ENCODE measurements around the gene ZHX3.
A peak's percentile ranks its signal among the peaks of the same experiment; 100 is the strongest.
"Not testable (repeated sequence)": the region's sequence is repeated elsewhere in the genome, so short reads cannot be mapped to it uniquely, and the experiment has no call there.

ZHX3 gene

DNA sequence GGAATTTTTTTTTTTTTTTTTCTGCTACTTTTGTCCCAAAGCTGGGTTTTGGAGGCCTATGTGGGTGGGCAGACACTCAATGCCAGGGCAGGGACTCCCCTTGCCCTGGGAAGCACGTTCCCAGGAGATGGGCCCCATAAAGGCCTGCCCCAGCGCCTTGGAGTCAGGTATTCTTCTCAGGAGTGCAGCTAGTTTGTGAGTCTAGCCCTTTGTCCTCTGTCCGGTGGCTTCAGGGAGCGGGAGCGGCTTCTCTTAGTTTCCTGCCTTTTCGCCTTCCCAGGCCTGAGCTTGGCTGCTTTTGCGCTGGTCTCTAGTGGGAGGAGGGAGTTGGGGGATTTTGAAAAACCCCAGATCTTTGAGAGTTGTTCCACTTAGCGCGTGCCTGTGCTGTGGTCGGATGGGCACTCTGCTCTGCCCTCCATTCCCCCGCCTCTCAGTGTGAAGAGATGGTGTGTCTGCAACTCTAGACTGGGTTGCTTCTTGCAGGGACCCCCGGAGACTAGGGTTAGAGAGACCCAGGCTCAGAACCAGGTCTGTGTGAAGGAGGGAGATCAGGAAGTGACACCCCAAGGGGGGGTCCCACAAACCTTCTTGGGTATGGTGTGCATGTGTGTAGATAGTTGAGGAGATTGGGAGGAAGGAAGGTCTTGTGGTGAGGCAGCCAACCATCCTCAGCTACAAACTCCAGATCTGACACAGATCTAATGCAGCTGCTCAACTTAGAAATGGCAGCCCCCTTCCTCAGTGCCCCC is 178.9 kb downstream of the ZHX3 start:
- peak; percentile 57 to 64 for DNase-seq
- H3K27ac Mint-ChIP-seq: peak overlapping the region; percentile 91 to 95
- peaks cover 81% of the 10 kb centered on the region for H3K4me1 Mint-ChIP-seq
- no peaks in the 10 kb centered on the region for H3K9me3 Mint-ChIP-seq
- H3K27me3 Mint-ChIP-seq: no peaks in the 10 kb centered on the region
- ATAC-seq: peak; percentile 35
- H3K4me3 Mint-ChIP-seq: peak overlapping the region; percentile 88 to 90

DNA sequence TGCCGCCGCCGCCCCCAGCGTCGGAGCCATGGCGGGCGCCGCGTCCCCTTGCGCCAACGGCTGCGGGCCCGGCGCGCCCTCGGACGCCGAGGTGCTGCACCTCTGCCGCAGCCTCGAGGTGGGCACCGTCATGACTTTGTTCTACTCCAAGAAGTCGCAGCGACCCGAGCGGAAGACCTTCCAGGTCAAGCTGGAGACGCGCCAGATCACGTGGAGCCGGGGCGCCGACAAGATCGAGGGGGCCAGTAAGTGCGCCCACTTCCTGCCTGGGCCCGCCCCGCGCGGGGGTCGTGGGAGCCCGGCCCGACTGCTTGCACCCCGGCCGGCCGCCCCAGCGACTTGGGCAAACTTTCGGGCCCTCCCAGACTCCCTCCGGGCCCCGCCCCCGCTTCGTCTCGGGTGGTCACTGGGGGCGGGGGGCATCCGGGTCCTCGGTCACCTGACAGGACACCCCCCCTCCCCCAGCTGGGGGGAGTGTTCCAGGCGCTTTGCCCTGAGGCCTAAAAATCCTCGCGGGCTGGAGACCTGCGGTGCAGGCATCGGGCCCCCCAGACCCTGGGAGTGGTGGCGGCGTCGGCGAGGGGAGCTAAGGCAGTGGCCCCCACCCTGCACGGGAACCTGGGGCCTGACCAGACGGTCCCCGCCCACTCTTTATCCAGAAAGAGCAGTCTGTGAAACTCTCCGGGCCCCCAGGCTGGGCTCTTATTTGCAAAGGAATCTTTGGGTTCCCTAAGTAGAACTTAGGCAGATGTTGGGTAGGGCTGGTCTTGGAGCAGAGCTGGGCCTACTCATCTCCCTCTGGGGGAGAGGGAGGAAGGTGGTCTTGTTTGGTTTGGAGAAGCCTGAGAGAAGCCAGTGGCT is 179.7 kb downstream of the ZHX3 start:
- ATAC-seq (peak; percentile 54), DNase-seq (peak; percentile 85 to 87)
- H3K27me3 Mint-ChIP-seq: no peaks in the 10 kb centered on the region
- H3K4me3 Mint-ChIP-seq: peak overlapping the region; percentile 88 to 90
- H3K4me1 Mint-ChIP-seq: peaks cover 79% of the 10 kb centered on the region
- H3K9me3 Mint-ChIP-seq: no peaks in the 10 kb centered on the region
- peak overlapping the region; percentile 91 to 95 for H3K27ac Mint-ChIP-seq

DNA sequence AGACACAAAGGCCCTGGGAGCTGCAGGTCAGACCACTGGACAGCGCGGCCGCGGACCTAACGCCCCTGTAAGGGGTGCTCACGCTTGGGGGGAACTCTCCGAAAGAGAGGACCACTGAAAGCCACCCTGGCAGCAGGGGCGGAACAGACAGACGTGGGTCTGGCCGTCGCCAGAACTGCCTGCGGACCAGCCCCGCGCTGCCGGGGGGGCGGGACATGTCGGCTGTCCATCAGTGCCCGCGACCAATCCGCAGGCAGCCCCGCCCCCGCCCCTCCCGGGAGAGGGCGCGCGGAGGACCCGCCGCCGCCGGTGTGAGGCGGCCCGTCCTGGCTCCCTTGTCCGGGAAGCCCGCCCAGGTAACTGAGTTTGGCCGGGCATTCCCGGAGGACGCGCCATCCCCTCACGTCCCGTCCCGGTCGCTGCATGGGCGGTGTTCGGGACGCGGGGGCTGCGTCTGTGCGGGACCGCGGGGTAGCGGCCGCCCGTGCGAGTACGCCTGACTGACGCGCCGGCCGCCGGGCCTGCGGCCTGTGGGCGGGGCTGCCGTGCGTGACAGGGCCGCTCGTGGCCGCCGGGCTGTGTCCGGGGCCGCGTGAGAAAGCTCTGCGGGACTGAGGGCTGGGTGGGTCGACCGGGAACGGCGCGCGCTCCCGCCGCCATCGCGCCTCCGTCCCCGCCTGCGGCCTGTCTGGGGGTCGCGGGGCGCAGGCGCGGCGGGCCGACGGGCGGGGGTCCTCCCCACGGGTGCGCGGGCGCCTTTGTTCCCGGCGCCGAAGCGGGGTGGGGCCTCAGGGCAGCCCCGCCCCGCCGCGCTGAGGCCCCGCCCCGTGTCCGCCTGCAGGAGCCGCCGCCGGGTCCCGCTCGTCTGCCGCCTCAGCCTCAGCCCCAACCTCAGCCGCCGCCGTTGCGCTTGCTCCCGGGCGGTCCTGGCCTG is 180.6 kb downstream of the ZHX3 start, which contains the start of gene PLCG1:
TSS of gene PLCG1 (plus strand) at position 864 of the 934 bp plus-strand sequence. CDS start 99 bp downstream, outside the sequence.
- Mint-ChIP-seq H3K27ac (peak within 1 kb of the TSS; percentile 91 to 95), H3K27me3 (no peaks in the 10 kb centered on the region), H3K4me1 (peaks cover 73% of the 10 kb centered on the region), H3K4me3 (peak within 1 kb of the TSS; percentile 88 to 90), H3K9me3 (no peaks in the 10 kb centered on the region)
- peak; percentile 85 to 86 for DNase-seq
- peak; percentile 69 for ATAC-seq

DNA sequence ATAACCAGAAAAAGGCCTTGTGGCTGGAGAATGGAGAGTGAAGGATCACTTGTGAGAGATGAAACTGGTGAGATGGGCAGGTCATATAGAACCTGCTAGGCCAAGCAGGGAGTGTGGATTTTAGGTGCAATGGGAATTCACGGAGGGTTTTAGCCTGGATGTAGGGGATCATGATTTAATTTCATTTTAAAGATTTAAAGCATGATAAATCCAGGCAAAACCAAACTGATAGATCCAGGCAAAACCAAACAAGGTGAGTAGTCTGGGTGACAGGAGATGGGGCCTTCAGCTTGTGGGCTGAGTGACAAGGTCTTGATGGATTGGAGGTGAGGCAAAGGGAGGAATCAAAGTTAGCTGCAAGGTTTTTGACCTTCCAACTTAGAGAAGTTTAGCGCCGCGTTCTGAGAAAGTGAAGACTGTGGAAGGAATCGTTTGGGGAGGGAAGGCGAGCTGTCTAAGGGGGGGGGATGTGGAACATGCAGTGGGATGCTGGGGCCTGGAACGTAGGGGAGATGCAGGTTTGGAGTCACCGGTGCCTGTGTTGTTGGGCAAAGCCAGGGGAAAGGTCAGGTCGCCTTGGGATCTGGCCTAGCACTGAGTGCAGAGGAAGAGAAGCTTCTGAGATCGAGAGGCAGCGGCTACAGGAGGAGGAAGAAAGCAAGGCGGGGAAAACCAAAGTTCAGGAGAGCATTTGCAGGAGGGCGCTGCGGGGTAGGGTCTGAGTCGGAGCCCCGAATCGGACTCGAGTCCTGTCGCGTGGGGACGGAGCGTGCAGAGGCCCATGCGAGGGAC is 181.4 kb downstream of the ZHX3 start:
- Mint-ChIP-seq H3K27me3 (no peaks in the 10 kb centered on the region), H3K4me1 (peaks cover 73% of the 10 kb centered on the region)
- no peak for ATAC-seq

DNA sequence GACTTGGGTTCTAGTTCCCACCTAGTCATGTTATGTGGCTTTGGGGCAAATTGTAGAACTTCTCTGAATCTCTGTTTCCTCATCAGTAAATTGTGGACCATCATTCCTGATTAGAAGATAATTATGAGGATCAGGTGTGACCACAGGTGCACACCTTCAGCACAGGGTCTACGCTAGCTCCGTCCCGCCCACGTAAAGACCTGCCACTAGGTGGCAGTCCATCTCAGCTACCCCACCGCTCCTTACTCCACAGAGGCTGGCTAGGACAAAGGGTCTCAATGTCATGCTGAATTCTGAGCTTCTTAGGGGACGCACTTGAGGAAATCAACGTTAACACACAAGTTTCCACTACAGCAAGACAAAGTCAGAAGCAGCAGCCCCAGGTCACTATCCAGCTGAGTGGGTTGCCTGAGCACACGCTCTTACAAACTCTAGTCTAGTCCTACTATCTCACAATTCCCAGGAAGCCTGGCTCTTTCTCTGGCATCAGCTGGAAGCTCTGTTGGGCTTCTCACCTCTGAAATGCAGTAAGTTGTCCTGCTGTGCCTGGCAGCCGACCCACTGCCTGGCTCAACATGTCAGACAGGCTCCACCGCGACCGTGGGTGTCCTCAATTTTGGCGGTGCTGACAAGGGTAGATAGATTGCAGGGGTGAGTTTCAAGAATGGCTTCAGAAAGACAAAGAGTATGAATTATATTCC is 182.2 kb downstream of the ZHX3 start:
- Mint-ChIP-seq H3K27ac (no peak overlapping the region), H3K27me3 (no peaks in the 10 kb centered on the region), H3K9me3 (no peaks in the 10 kb centered on the region), H3K4me3 (peak overlapping the region; percentile 81 to 82), H3K4me1 (peaks cover 73% of the 10 kb centered on the region)
- peak; percentile 55 to 65 for DNase-seq
- ATAC-seq: no peak

More for the DNA sequence above, 181.4 kb downstream of the ZHX3 start:
- Mint-ChIP-seq H3K27ac (peak overlapping the region; percentile 8 to 82), H3K4me3 (peak overlapping the region; percentile 81 to 82), H3K9me3 (no peaks in the 10 kb centered on the region)
- DNase-seq: no peak

DNA sequence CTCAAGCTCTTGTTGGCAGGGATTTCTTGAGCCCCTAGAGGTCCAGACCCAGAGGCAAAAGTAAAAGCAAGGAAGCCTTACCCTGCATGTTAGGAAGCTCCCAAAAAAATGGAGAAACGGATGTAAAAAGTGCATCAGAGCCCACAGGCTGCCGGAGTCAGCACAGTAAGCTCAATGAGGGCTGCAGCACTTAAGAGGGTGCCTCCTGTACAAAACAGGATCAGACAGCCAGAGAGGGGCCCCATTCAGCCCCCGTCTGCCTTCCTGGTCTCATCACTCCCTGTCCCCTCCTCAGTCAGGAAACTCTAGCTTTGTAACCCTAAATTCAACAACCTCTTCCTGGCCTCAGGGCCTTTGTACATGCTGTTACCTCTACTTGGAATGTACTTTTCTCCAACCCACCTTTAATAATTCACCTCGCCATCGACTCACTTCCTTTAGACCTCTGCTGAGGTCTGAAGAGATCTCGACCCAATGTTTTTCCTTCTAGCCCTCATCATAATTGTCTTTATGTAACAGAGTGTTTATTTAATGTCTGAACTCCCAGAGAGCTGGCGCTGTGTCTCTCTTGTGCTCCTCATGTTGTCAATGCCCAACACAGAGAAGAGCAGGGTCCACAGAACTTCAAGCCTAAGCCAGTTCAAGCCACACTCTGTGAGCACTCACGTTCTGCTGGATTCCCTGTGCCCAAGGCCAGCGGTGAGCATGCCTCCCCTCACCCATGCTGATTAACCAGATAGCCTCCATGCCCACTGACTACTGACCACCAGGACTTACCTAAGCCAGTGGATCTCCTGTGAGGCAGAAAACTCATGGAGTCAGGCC is 183.0 kb downstream of the ZHX3 start:
- peaks cover 66% of the 10 kb centered on the region for H3K4me1 Mint-ChIP-seq
- no peaks in the 10 kb centered on the region for H3K27me3 Mint-ChIP-seq
- H3K4me3 Mint-ChIP-seq: peak overlapping the region in 1 of 2 donors; percentile 13
- DNase-seq (no peak), ATAC-seq (no peak)
- H3K27ac Mint-ChIP-seq: no peak overlapping the region
- H3K9me3 Mint-ChIP-seq: no peaks in the 10 kb centered on the region

DNA sequence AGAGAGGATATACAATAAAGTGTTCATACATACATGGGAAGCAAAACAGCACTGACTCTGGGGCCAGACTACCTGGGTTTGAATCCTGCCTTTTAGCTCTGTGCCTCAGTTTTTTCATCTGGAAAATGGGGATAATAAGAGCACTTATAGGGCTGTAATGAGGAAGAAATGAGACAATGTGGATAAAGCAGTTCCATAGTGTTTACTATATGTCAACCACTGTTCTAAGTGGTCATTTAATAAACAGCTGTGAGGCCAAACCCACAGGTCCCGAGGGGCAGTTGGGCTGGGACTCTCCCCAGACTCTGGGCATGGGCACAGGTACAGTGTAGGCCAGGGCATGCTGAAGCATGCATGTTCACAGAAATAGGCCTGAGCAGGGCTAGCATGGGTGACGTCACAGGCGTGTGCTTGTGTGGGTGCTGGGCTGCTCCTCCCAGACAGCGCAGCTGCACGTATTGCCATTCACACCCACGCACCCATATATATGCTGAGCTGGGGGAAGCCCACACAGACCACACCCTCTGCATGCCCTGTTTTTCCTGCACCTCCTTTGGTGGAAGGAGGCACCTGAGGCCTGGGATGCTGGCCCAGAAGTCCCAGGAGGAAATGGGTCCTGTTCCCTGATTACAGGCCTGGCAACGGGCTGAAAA is 183.7 kb downstream of the ZHX3 start:
- DNase-seq (peak in 1 of 2 donors; percentile 57), ATAC-seq (peak; percentile 4)
- Mint-ChIP-seq H3K4me1 (peaks cover 60% of the 10 kb centered on the region), H3K9me3 (no peaks in the 10 kb centered on the region), H3K27ac (peak overlapping the region in 1 of 2 donors; percentile 17), H3K27me3 (no peaks in the 10 kb centered on the region), H3K4me3 (peak overlapping the region in 1 of 2 donors; percentile 13)

DNA sequence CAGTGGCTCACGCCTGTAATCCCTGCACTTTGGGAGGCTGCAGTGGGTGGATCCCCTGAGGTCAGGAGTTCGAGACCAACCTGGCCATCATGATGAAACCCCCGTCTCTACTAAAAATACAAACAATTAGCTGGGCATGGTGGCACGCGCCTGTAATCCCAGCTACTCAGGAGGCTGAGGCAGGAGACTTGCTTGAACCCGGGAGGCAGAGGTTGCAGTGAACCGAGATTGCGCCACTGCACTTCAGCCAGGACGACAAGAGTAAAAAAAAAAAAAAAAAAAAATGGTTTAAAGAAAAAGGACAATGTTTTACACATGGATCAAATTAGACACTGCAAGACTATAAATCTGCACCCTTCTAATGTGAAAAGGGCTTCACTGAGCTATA is 185.1 kb downstream of the ZHX3 start:
- H3K9me3 Mint-ChIP-seq, H3K4me3 Mint-ChIP-seq, ATAC-seq, DNase-seq, H3K27me3 Mint-ChIP-seq: not testable (repeated sequence)
- H3K4me1 Mint-ChIP-seq: peaks cover 57% of the 10 kb centered on the region
- H3K27ac Mint-ChIP-seq: peak overlapping the region in 1 of 2 donors; percentile 94

DNA sequence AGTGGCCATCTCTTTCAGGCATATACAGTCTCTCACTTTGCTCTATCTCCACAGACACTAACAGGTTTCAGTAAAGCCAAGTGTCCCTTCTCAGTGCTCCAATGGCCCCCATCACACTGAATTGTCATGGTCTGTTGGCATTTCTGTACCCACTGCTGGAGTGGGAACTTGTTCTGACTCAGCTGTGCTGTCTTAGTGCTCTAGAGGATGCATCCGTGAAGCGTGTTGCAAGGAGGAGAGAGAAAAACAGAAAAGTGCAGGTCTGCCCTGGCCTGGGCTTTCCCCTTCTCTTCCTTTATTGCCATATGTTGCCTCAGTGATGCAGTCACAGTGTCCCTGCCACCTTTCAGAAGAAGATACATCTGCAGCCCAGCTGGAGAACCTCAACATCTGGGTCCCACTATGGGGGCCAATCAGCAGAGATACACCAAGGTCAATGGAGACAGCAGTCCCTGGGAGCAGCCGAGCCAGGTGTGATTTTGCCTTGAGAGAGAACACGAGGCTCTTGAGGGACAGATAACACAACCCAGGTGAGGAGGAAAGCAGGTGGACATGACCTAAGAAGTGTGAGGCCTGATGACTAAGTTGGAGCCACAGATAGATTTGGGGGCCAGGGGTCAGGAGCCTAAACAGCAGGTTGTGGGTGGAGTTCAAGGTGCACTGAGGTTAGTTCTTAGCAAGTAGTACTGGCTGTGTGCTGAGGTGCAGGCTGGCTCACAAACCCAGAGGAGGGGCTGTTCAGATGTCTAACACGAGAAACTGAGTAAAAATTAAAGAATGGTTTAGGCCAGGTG is 185.7 kb downstream of the ZHX3 start:
- DNase-seq: no peak
- H3K4me3 Mint-ChIP-seq: peak overlapping the region; percentile 24 to 35
- H3K27me3 Mint-ChIP-seq: no peaks in the 10 kb centered on the region
- ATAC-seq: peak; percentile 67
- H3K27ac Mint-ChIP-seq: peak overlapping the region; percentile 93 to 94
- no peaks in the 10 kb centered on the region for H3K9me3 Mint-ChIP-seq
- peaks cover 57% of the 10 kb centered on the region for H3K4me1 Mint-ChIP-seq

All from stimulated activated naive CD8-positive, alpha-beta T cell treated with anti-CD3 and anti-CD28 coated beads, Interleukin-15, amount 100 ng/mL, for 72 hours (primary cell).